ENCODE data around the gene GABPA. TPM values are rescaled to one million over a fixed set of nuclear protein-coding genes. Genes with fewer than 3 reads are reported as not detected.

Gene GABPA
- total and polyA plus RNA-seq, 2 of the 13 experiments (the other 11 are each of a cell fraction or from before 2014, with no cell fraction given): 7.4 to 13.2 TPM

DNA sequence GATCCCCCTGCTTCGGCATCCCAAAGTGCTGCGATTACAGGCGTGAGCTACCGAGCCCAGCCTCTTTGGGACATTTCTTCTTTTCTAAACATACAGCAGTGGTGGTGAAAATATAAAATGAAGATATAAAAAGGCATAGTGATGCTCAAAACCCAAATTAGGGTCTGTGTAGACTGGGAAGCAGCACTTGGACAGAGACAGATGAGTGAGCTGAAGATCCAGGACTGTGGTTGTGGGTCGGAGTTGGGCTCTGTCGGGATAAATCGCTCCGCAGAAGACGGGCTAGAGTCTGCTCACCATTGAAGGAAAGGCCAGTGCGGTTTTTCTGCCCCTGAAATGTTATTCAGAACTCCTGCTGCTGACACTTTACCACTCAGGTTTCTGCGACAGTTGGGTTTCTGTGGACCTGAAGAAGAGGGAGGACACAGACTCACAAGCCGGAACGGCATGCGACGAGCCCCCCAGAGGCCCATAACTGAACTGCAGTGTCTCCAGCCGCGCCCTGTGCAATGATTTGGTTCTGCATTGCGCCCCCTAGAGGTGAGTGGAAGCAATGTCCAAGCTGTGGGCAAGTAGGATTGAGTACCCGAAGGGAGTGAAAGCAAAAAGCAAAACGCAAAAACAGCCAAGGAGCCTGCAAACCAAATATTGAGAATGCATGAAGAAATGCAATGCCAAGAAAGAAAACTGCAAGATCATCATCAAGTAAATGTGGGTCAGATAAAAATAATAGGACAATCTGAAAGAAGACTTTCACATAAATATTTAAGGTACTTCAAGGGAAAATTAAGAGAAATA, 66.6 kb downstream of the GABPA start:
- H3K79me2 ChIP-seq (ENCODE audit: insufficient read depth, low read length): no peaks in the 10 kb centered on the region
- DNase-seq (ENCODE audit: low spot score) (peak; percentile 86), FAIRE-seq (peak; percentile 87), ATAC-seq (peak; percentile 100)
- in situ Hi-C loops (cut with HindIII; ENCODE audit: extremely low pct_ligation_motif_present, low pct_unique_long_range_greater_than_20kb): no loop called here
- no peaks in the 10 kb centered on the region for H3K9me3 ChIP-seq (ENCODE audit: low read length)
- no peaks in the 10 kb centered on the region for H3K4me1 ChIP-seq (ENCODE audit: insufficient read depth, low read length)
- H4K20me1 ChIP-seq (ENCODE audit: insufficient read depth, low read length): no peaks in the 10 kb centered on the region
- peak overlapping the region in 1 of 3 experiments; percentile 40; a peak in 1 of 6 replicates for H3K4me3 ChIP-seq (replicated peaks in 1 of 3; ENCODE audit: insufficient read depth in 1 of 3, low read depth in 2 of 3, low read length in 3 of 3)
- POLR2A ChIA-PET: no interaction called here
- H2AFZ ChIP-seq (ENCODE audit: low read length): peak overlapping the region; percentile 73
- H3K4me2 ChIP-seq (ENCODE audit: low read depth, low read length): peak overlapping the region; percentile 75
- no peaks in the 10 kb centered on the region for H3K36me3 ChIP-seq (replicated peaks in 1 of 2; ENCODE audit: control insufficient read depth in 1 of 2, insufficient read depth in 2 of 2, low read length in 2 of 2)
- BruUV-seq (replicated peaks): no TSS peak
- H3K9ac ChIP-seq (ENCODE audit: insufficient read depth, low read depth, low read length): no peak overlapping the region
- CTCF ChIA-PET (ENCODE audit: low intra/inter-chr PET ratio, low total read pairs): interaction anchor here (0.7 to 2.9 kb wide), 5 partner anchors 9 to 194 kb away, joined by 3 to 36 read pairs (median 5); partner anchors contain the start of genes ATP5PF, GABPA and MRPL39
- WGBS (ENCODE audit: low lambda C conversion rate): 24% methylated on average over 20 of the region's 20 CpGs
- no peak overlapping the region for H3K27ac ChIP-seq (ENCODE audit: extremely low read length, insufficient read depth, low read length)
- H3K27me3 ChIP-seq (ENCODE audit: control insufficient read depth in 1 of 2, insufficient read depth in 2 of 2, low read length in 2 of 2): no peaks in the 10 kb centered on the region
- intact Hi-C loops (cut with micrococcal nuclease; ENCODE audit: unreplicated experiment): loop anchor here (1.0 to 2.0 kb wide), 2 partner anchors 65 to 193 kb away; no protein-coding TSS in a partner anchor
- no peak for TF ChIP-seq SP140L (CRISPR knock-in tag; IDR thresholded peaks at IDR 0.05; ENCODE audit: borderline replicate concordance)
- TF ChIP-seq ZKSCAN8 (CRISPR knock-in tag; IDR thresholded peaks at IDR 0.05; ENCODE audit: borderline replicate concordance): no peak
- TF ChIP-seq, protein P1, sequence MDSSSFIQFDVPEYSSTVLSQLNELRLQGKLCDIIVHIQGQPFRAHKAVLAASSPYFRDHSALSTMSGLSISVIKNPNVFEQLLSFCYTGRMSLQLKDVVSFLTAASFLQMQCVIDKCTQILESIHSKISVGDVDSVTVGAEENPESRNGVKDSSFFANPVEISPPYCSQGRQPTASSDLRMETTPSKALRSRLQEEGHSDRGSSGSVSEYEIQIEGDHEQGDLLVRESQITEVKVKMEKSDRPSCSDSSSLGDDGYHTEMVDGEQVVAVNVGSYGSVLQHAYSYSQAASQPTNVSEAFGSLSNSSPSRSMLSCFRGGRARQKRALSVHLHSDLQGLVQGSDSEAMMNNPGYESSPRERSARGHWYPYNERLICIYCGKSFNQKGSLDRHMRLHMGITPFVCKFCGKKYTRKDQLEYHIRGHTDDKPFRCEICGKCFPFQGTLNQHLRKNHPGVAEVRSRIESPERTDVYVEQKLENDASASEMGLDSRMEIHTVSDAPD (CRISPR knock-in tag; IDR thresholded peaks at IDR 0.05): no peak
- TF ChIP-seq ZNF10 (CRISPR knock-in tag; IDR thresholded peaks at IDR 0.05; ENCODE audit: borderline replicate concordance, low read depth): no peak
- TF ChIP-seq POLR2A (IDR thresholded peaks at IDR 0.05; ENCODE audit: insufficient read depth in 1 of 2, low read depth in 2 of 2, low read length in 2 of 2): no peak
- no peak for TF ChIP-seq HCFC1 (IDR thresholded peaks at IDR 0.05; ENCODE audit: low read depth, low read length)
- peak; percentile 81 for TF ChIP-seq KDM2A (CRISPR knock-in tag; IDR thresholded peaks at IDR 0.05; ENCODE audit: borderline replicate concordance, low read depth)
- no peak for TF ChIP-seq HNRNPL (IDR thresholded peaks at IDR 0.05; ENCODE audit: low read depth, low read length)
- TF ChIP-seq, protein P2, sequence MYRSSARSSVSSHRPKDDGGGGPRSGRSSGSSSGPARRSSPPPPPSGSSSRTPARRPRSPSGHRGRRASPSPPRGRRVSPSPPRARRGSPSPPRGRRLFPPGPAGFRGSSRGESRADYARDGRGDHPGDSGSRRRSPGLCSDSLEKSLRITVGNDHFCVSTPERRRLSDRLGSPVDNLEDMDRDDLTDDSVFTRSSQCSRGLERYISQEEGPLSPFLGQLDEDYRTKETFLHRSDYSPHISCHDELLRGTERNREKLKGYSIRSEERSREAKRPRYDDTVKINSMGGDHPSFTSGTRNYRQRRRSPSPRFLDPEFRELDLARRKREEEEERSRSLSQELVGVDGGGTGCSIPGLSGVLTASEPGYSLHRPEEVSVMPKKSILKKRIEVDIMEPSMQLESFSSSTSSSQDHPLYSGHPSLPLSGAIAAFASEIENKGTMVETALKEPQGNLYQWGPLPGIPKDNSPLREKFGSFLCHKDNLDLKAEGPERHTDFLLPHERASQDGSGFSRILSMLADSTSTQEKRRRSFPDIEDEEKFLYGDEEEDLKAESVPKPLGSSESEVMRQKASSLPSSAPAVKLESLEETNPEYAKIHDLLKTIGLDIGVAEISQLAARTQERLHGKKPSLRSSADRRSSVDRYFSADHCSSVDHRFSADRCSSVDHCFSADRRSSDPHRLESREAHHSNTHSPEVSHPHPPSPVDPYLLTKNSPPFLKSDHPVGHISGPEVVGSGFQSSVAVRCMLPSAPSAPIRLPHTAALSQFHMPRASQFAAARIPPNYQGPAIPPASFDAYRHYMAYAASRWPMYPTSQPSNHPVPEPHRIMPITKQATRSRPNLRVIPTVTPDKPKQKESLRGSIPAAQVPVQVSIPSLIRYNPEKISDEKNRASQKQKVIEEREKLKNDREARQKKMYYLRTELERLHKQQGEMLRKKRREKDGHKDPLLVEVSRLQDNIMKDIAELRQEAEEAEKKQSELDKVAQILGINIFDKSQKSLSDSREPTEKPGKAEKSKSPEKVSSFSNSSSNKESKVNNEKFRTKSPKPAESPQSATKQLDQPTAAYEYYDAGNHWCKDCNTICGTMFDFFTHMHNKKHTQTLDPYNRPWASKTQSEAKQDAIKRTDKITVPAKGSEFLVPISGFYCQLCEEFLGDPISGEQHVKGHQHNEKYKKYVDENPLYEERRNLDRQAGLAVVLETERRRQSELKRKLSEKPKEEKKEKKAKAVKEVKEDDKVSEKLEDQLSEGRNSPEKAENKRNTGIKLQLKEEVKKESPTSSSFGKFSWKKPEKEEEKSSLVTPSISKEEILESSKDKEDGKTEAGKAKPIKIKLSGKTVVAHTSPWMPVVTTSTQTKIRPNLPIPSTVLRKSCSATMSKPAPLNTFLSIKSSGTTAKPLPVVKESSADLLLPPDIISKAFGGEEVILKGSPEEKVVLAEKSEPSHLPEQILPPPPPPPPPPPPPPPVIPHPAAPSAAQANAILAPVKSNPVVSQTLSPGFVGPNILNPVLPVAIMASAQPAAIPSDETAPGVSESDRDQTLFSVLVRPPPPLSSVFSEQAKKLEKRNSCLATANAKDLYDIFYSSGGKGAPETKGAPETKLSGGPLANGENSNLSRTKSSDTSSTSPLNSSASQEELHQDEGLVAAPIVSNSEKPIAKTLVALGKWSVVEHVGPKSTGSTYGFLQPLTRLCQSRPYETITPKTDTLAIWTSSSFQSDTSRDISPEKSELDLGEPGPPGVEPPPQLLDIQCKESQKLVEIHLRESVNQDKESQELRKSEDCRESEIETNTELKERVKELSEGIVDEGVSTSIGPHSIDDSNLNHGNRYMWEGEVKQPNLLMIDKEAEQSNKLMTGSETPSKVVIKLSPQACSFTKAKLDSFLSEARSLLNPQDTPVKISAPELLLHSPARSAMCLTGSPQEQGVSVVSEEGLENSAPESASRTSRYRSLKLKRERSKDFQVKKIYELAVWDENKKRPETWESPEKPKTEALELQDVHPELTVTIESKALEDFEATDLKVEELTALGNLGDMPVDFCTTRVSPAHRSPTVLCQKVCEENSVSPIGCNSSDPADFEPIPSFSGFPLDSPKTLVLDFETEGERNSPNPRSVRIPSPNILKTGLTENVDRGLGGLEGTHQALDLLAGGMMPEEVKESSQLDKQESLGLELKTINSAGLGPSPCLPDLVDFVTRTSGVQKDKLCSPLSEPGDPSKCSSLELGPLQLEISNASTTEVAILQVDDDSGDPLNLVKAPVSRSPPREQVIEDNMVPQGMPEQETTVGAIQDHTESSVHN (CRISPR knock-in tag; IDR thresholded peaks at IDR 0.05): no peak
- no peak for TF ChIP-seq CCAR2 (optimal IDR thresholded peaks at IDR 0.05; ENCODE audit: low read depth, low read length)
- no peak for TF ChIP-seq FOXO1 (CRISPR knock-in tag; IDR thresholded peaks at IDR 0.05)
- no peak for TF ChIP-seq ZFP37 (CRISPR knock-in tag; IDR thresholded peaks at IDR 0.05; ENCODE audit: borderline replicate concordance)
- no peak for TF ChIP-seq MATR3 (CRISPR knock-in tag; IDR thresholded peaks at IDR 0.05)
- no peak for TF ChIP-seq SETDB1 (CRISPR knock-in tag; IDR thresholded peaks at IDR 0.05; ENCODE audit: borderline replicate concordance)
- no peak for TF ChIP-seq MZF1 (CRISPR knock-in tag; IDR thresholded peaks at IDR 0.05; ENCODE audit: borderline replicate concordance)
